HG03095 (cell line): ENCODE results near the gene PLCB3.

Experiments used
- ATAC-seq: cut with Tn5 transposase; IDR thresholded peaks from one replicate; pipeline ENCODE4 v1.9.1; 2021; ENCODE audit warnings: moderate library complexity; ENCODE audit not compliant: unreplicated experiment

PLCB3 gene

GRCh38 chr11:64317961-64318765 lies 66.8 kb downstream of the PLCB3 start, which contains the start of gene PRDX5:
PRDX5 (plus strand) TSS chr11:64318121; CDS start chr11:64318216, 95 bp downstream.
- ATAC-seq = peak; percentile 61
